Natural killer cell (primary cell): ENCODE results near the gene ARL15. TPM values are rescaled to one million over a fixed set of nuclear protein-coding genes. Genes with fewer than 3 reads are reported as not detected.

ENCODE experiments used
- ATAC-seq, 3 donors: fragments of 150-1000 bp in 2 of 3; fragments of 200-7000 bp in 1 of 3; cut with Tn5 transposase; 1 replicate in 1 of 3; 2 replicates in 2 of 3; pipeline ENCODE4 v1.10.0; 2021; ENCODE audit warnings: mild to moderate bottlenecking in 2 of 3, moderate library complexity in 2 of 3
- DNase-seq, 2 donors: peaks; one replicate each; pipeline versions ENCODE4 v3.0.0 to v3.0.0-alpha.2; 2013 to 2021; ENCODE audit warnings: mixed read lengths in 1 of 2
- H3K27ac ChIP-seq: one replicate; pipeline ENCODE4 v1.5.1; 2013; ENCODE audit warnings: mild to moderate bottlenecking, low read length
- H3K27me3 ChIP-seq: one replicate; pipeline ENCODE4 v1.6.1; 2013; ENCODE audit warnings: low read length; ENCODE audit not compliant: control insufficient read depth, insufficient read depth
- H3K36me3 ChIP-seq: one replicate; pipeline ENCODE4 v1.6.1; 2013; ENCODE audit warnings: low read length; ENCODE audit not compliant: control insufficient read depth, insufficient read depth
- H3K4me1 ChIP-seq: one replicate; pipeline ENCODE4 v1.6.1; 2013; ENCODE audit warnings: low read length; ENCODE audit not compliant: control insufficient read depth, insufficient read depth
- H3K4me3 ChIP-seq: one replicate; pipeline ENCODE4 v1.5.1; 2013; ENCODE audit warnings: low read length
- H3K9me3 ChIP-seq: one replicate; pipeline ENCODE4 v1.6.1; 2013; ENCODE audit warnings: low read length; ENCODE audit not compliant: control insufficient read depth, insufficient read depth
- H3K27ac Mint-ChIP-seq, 2 donors: one replicate each; pipeline ENCODE4 v1.8.0; 2022; ENCODE audit warnings: mild to moderate bottlenecking in 2 of 2, mixed read lengths in 2 of 2, moderate library complexity in 1 of 2
- H3K27me3 Mint-ChIP-seq, 2 donors: one replicate each; pipeline ENCODE4 v1.8.0; 2022; ENCODE audit warnings: low read depth in 2 of 2, mixed read lengths in 2 of 2
- H3K36me3 Mint-ChIP-seq: one replicate; pipeline ENCODE4 v1.8.0; 2022; ENCODE audit warnings: mixed read lengths
- H3K4me1 Mint-ChIP-seq, 2 donors: one replicate each; pipeline ENCODE4 v1.8.0; 2022; ENCODE audit warnings: mixed read lengths in 2 of 2
- H3K4me3 Mint-ChIP-seq: one replicate; pipeline ENCODE4 v1.8.0; 2022; ENCODE audit warnings: mild to moderate bottlenecking, moderate library complexity, mixed read lengths
- H3K9me3 Mint-ChIP-seq, 2 donors: one replicate each; pipeline ENCODE4 v1.8.0; 2022; ENCODE audit warnings: mixed read lengths in 2 of 2
- CTCF ChIP-seq: fragments of 200-600 bp; IDR thresholded peaks from one replicate; pipeline ENCODE4 v1.8.0; 2022; ENCODE audit warnings: antibody characterized with exemption
- whole genome bisulfite sequencing: methylation state at CpG from one replicate; pipeline ENCODE4 v1.1.7; 2013; ENCODE audit warnings: missing lambda C conversion rate; ENCODE audit not compliant: insufficient coverage; 5-methylcytosine and 5-hydroxymethylcytosine counted together
- intact Hi-C: fragments of 100-400 bp; cut with micrococcal nuclease; formaldehyde crosslinking; loops from one replicate; pipeline ENCODE4 v1.14.2; 2022
- total RNA-seq, 4 donors: library from RNA; stranded (reverse); fragments of 120-200 nt in 1 of 4; gene quantifications; one replicate each; pipeline versions ENCODE4 v1.2.3 to v1.2.4, GENCODE V29; 2013 to 2022

Gene ARL15
- total RNA-seq, 3 donors from 2014 or later (not counting 1 experiment from before 2014, with no cell fraction given) = 28.9 to 35.1 (median 33.1) TPM

GRCh38 chr5:53922508-53923498 lies 387.6 kb downstream of the ARL15 start:
- DNase-seq = no peak
- H3K36me3 Mint-ChIP-seq = no peaks in the 10 kb centered on the region
- no peak overlapping the region for H3K4me3 ChIP-seq
- H3K4me3 Mint-ChIP-seq = no peak overlapping the region
- no peaks in the 10 kb centered on the region for H3K36me3 ChIP-seq
- H3K27ac ChIP-seq = no peak overlapping the region
- WGBS = 84% methylated on average over 5 of the region's 8 CpGs
- no peak overlapping the region for H3K27ac Mint-ChIP-seq
- no peak for ATAC-seq
- H3K4me1 ChIP-seq = no peaks in the 10 kb centered on the region
- intact Hi-C loops = no loop called here
- no peak for TF ChIP-seq CTCF
- H3K9me3 ChIP-seq = no peaks in the 10 kb centered on the region
- H3K27me3 Mint-ChIP-seq = no peaks in the 10 kb centered on the region
- no peaks in the 10 kb centered on the region for H3K9me3 Mint-ChIP-seq
- no peaks in the 10 kb centered on the region for H3K27me3 ChIP-seq
- H3K4me1 Mint-ChIP-seq = no peaks in the 10 kb centered on the region

- no peaks in the 10 kb centered on the region for H3K27me3 Mint-ChIP-seq
- no peaks in the 10 kb centered on the region for H3K36me3 ChIP-seq
- no peak overlapping the region for H3K27ac ChIP-seq
- H3K4me3 ChIP-seq = no peak overlapping the region
- peaks cover 0 to 4% of the 10 kb centered on the region in 2 donors for H3K4me1 Mint-ChIP-seq
- DNase-seq = no peak
- no peaks in the 10 kb centered on the region for H3K9me3 ChIP-seq
- no peak for ATAC-seq
- no peaks in the 10 kb centered on the region for H3K36me3 Mint-ChIP-seq
- H3K27ac Mint-ChIP-seq = no peak overlapping the region
- intact Hi-C loops = no loop called here
- H3K9me3 Mint-ChIP-seq = no peaks in the 10 kb centered on the region
- no peak overlapping the region for H3K4me3 Mint-ChIP-seq
- no peaks in the 10 kb centered on the region for H3K4me1 ChIP-seq
- 100% methylated on average over 1 of the region's 3 CpGs for WGBS
- no peaks in the 10 kb centered on the region for H3K27me3 ChIP-seq
- no peak for TF ChIP-seq CTCF
Observed at GRCh38 chr5:53917826-53918225, 392.5 kb downstream of the ARL15 start.

- ATAC-seq (no peak), DNase-seq (no peak)
- Mint-ChIP-seq H3K9me3 (no peaks in the 10 kb centered on the region), H3K4me1 (peaks cover 0 to 4% of the 10 kb centered on the region in 2 donors), H3K36me3 (no peaks in the 10 kb centered on the region), H3K27me3 (no peaks in the 10 kb centered on the region), H3K4me3 (no peak overlapping the region), H3K27ac (no peak overlapping the region)
- Histone ChIP-seq H3K27me3 (no peaks in the 10 kb centered on the region), H3K27ac (no peak overlapping the region), H3K4me3 (no peak overlapping the region), H3K9me3 (no peaks in the 10 kb centered on the region), H3K4me1 (no peaks in the 10 kb centered on the region), H3K36me3 (no peaks in the 10 kb centered on the region)
- intact Hi-C loops = no loop called here
- no peak for TF ChIP-seq CTCF
Observed at GRCh38 chr5:53917095-53917494, 393.3 kb downstream of the ARL15 start.
